B cell (primary cell): ENCODE results near the gene P2RX2. TPM values are rescaled to one million over a fixed set of nuclear protein-coding genes. Genes with fewer than 3 reads are reported as not detected.

ENCODE experiments used
- ATAC-seq: fragments of 200-7000 bp; cut with Tn5 transposase; one replicate; pipeline ENCODE4 v1.10.0; 2021; ENCODE audit warnings: low read depth, mild to moderate bottlenecking, moderate number of reproducible peaks, moderate library complexity
- CTCF ChIA-PET: fragments of 350-600 bp; sonication (Branson Sonifier 250); formaldehyde crosslinking; loops from one replicate; lab custom pipeline; 2021; ENCODE audit warnings: antibody characterized with exemption, inconsistent platforms; lab: Charles Lee
- POLR2A ChIA-PET: fragments of 350-600 bp; sonication (Branson Sonifier 250); formaldehyde crosslinking; loops from one replicate; lab custom pipeline; 2021; ENCODE audit warnings: antibody characterized with exemption; lab: Charles Lee
- DNase-seq: peaks from one replicate; pipeline ENCODE4 v3.0.0; 2013
- H2AFZ ChIP-seq: 2 replicates; pipeline ENCODE4 v1.6.1; 2012; ENCODE audit warnings: mild to moderate bottlenecking, low read depth, low read length; ENCODE audit not compliant: insufficient read depth, poor library complexity, severe bottlenecking
- H3K27ac ChIP-seq, 2 donors: 1 replicate in 1 of 2; 2 replicates in 1 of 2; pipeline ENCODE4 v1.5.1; 2012 to 2013; ENCODE audit warnings: low read length in 2 of 2, mild to moderate bottlenecking in 2 of 2, moderate library complexity in 1 of 2
- H3K27me3 ChIP-seq, 4 experiments: fragments of 200-600 bp in 1 of 4; sonication (generic) in 1 of 4; replicated peaks in 1 of 4; 1 replicate in 2 of 4; 2 replicates in 2 of 4; pipeline versions ENCODE4 v1.6.1 to v1.7.0; 2013 to 2016; ENCODE audit warnings: low read length in 3 of 4, mild to moderate bottlenecking in 2 of 4, mixed read lengths in 1 of 4, moderate library complexity in 1 of 4; ENCODE audit not compliant: insufficient read depth in 4 of 4, control insufficient read depth in 3 of 4; ENCODE audit errors: control extremely low read depth in 1 of 4
- H3K36me3 ChIP-seq, 2 experiments: replicated peaks in 1 of 2; 1 replicate in 1 of 2; 2 replicates in 1 of 2; pipeline versions ENCODE4 v1.6.1 to v1.7.1; 2013; ENCODE audit warnings: low read length in 1 of 2; ENCODE audit not compliant: insufficient read depth in 2 of 2, control insufficient read depth in 1 of 2; ENCODE audit errors: control extremely low read depth in 1 of 2, extremely low read depth in 1 of 2
- H3K4me1 ChIP-seq, 2 donors: fragments of 200-600 bp in 1 of 2; sonication (generic) in 1 of 2; 1 replicate in 1 of 2; 2 replicates in 1 of 2; pipeline versions ENCODE4 v1.5.1 to v1.6.1; 2013 to 2017; ENCODE audit warnings: low read length in 2 of 2; ENCODE audit not compliant: control insufficient read depth in 2 of 2, insufficient read depth in 2 of 2
- H3K4me2 ChIP-seq: replicated peaks from 2 replicates; pipeline ENCODE3; 2012; ENCODE audit warnings: mild to moderate bottlenecking, low read depth, low read length; ENCODE audit not compliant: poor library complexity, severe bottlenecking
- H3K4me3 ChIP-seq, 5 experiments: fragments of 200-600 bp in 1 of 5; sonication (generic) in 1 of 5; 1 replicate in 3 of 5; 2 replicates in 2 of 5; pipeline versions ENCODE4 v1.5.1 to v1.7.0; 2011 to 2016; ENCODE audit warnings: low read length in 4 of 5, mild to moderate bottlenecking in 4 of 5, low read depth in 2 of 5, control low read depth in 1 of 5, moderate library complexity in 1 of 5; ENCODE audit not compliant: insufficient read depth in 1 of 5; ENCODE audit errors: control extremely low read depth in 1 of 5, extremely low read depth in 1 of 5
- H3K79me2 ChIP-seq: fragments of 200-600 bp; sonication (generic); one replicate; pipeline ENCODE4 v1.6.0; 2016; ENCODE audit warnings: low read length; ENCODE audit not compliant: control insufficient read depth, insufficient read depth
- H3K9ac ChIP-seq: fragments of 200-600 bp; sonication (generic); 2 replicates; pipeline ENCODE4 v1.6.1; 2017; ENCODE audit warnings: mild to moderate bottlenecking, low read length, moderate library complexity
- H3K9me3 ChIP-seq, 3 donors: one replicate each; pipeline versions ENCODE4 v1.6.1 to v1.7.1; 2013; ENCODE audit warnings: low read length in 2 of 3; ENCODE audit not compliant: control insufficient read depth in 2 of 3, insufficient read depth in 1 of 3; ENCODE audit errors: control extremely low read depth in 1 of 3
- H4K20me1 ChIP-seq: 2 replicates; pipeline ENCODE4 v1.6.0; 2012; ENCODE audit warnings: mild to moderate bottlenecking, low read length; ENCODE audit not compliant: insufficient read depth, control insufficient read depth, poor library complexity, severe bottlenecking
- H3K27ac Mint-ChIP-seq: one replicate; pipeline ENCODE4 v1.8.0; 2021; ENCODE audit warnings: mixed read lengths
- H3K27me3 Mint-ChIP-seq: one replicate; pipeline ENCODE4 v1.8.0; 2021; ENCODE audit warnings: mixed read lengths
- H3K4me1 Mint-ChIP-seq: one replicate; pipeline ENCODE4 v1.8.0; 2021; ENCODE audit warnings: mixed read lengths
- H3K4me3 Mint-ChIP-seq: one replicate; pipeline ENCODE4 v1.8.0; 2021; ENCODE audit warnings: mixed read lengths
- H3K9me3 Mint-ChIP-seq: one replicate; pipeline ENCODE4 v1.8.0; 2022; ENCODE audit warnings: mixed read lengths; ENCODE audit not compliant: insufficient read depth
- EZH2 ChIP-seq: IDR thresholded peaks from 2 replicates; pipeline ENCODE4 v1.6.1; 2012; ENCODE audit warnings: borderline replicate concordance, low read depth, mild to moderate bottlenecking, moderate library complexity, low read length; ENCODE audit not compliant: insufficient read depth, poor library complexity, severe bottlenecking
- WGBS: methylation state at CpG from one replicate; pipeline ENCODE4 v1.1.5; 2013; ENCODE audit warnings: missing lambda C conversion rate; ENCODE audit not compliant: insufficient coverage; 5-methylcytosine and 5-hydroxymethylcytosine counted together
- intact Hi-C: fragments of 100-400 bp; cut with micrococcal nuclease; formaldehyde crosslinking; loops from one replicate; pipeline ENCODE4 v1.10.0; 2022
- polyA plus RNA-seq: library from polyadenylated mRNA; depleted of rRNA; stranded (reverse); fragments of >200 nt; gene quantifications from 2 replicates; pipeline ENCODE4 v1.2.3, GENCODE V29; 2012
- total RNA-seq, 2 donors: library from RNA; stranded (reverse); fragments of 120-200 nt in 1 of 2; gene quantifications; 1 replicate in 1 of 2; 2 replicates in 1 of 2; pipeline versions ENCODE4 v1.2.3 to v1.2.4, GENCODE V29; 2013 to 2022
- TF ChIP-seq, protein P1 (sequence below): fragments of 200-600 bp; IDR thresholded peaks from one replicate; pipeline ENCODE4 v1.8.0; 2022; ENCODE audit warnings: antibody characterized with exemption, mild to moderate bottlenecking

The P2RX2 gene
- total and polyA plus RNA-seq, 2 donors (not counting 1 experiment from before 2014, with no cell fraction given), result not detected

DNA sequence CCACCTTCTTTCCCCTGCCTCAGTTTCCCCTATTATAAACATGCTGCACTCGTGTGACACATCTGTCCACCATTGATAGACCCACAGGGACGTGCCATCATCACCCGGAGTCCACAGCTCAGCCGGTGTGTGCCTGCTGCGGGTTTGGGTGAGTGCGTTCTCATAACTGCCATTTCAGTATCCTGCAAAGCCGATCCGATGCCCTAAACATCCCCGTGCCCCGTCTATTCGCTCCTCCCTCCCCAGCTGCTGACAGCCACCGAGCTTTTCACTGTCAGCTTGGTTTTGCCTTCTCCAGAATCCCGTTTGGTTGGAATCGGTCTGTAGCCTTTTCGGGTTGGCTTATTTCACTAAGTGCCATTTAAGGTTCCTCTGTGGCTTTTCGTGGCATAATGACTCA lies 12.1 kb upstream of the P2RX2 start:
- H3K27me3 Mint-ChIP-seq, result peaks cover 46% of the 10 kb centered on the region
- Histone ChIP-seq H3K4me2 (no peak overlapping the region), H3K9me3 (peaks cover 0 to 11% (median 0%) of the 10 kb centered on the region in 3 donors), H3K27ac (no peak overlapping the region), H3K36me3 (no peaks in the 10 kb centered on the region), H4K20me1 (no peaks in the 10 kb centered on the region), H3K4me3 (no peak overlapping the region), H3K4me1 (peaks cover 10 to 14% of the 10 kb centered on the region in 2 donors), H3K27me3 (peaks cover 0 to 64% (median 28%) of the 10 kb centered on the region in 4 experiments), H3K79me2 (no peaks in the 10 kb centered on the region), H3K9ac (no peak overlapping the region), H2AFZ (no peak overlapping the region)
- no peak overlapping the region for H3K4me3 Mint-ChIP-seq
- DNase-seq, result no peak
- no peak overlapping the region for H3K27ac Mint-ChIP-seq
- H3K4me1 Mint-ChIP-seq, result peaks cover 5% of the 10 kb centered on the region
- no peak for ATAC-seq
- ChIA-PET CTCF (interaction anchor here (1.1 kb wide), 1 partner anchor 45 kb away, joined by 4 read pairs; no protein-coding TSS in a partner anchor), POLR2A (no interaction called here)
- intact Hi-C loops, result no loop called here
- no peaks in the 10 kb centered on the region for H3K9me3 Mint-ChIP-seq
- TF ChIP-seq, protein P1, sequence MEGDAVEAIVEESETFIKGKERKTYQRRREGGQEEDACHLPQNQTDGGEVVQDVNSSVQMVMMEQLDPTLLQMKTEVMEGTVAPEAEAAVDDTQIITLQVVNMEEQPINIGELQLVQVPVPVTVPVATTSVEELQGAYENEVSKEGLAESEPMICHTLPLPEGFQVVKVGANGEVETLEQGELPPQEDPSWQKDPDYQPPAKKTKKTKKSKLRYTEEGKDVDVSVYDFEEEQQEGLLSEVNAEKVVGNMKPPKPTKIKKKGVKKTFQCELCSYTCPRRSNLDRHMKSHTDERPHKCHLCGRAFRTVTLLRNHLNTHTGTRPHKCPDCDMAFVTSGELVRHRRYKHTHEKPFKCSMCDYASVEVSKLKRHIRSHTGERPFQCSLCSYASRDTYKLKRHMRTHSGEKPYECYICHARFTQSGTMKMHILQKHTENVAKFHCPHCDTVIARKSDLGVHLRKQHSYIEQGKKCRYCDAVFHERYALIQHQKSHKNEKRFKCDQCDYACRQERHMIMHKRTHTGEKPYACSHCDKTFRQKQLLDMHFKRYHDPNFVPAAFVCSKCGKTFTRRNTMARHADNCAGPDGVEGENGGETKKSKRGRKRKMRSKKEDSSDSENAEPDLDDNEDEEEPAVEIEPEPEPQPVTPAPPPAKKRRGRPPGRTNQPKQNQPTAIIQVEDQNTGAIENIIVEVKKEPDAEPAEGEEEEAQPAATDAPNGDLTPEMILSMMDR, result no peak
- no peak for TF ChIP-seq EZH2
- WGBS, result 74% methylated on average over 16 of the region's 16 CpGs

DNA sequence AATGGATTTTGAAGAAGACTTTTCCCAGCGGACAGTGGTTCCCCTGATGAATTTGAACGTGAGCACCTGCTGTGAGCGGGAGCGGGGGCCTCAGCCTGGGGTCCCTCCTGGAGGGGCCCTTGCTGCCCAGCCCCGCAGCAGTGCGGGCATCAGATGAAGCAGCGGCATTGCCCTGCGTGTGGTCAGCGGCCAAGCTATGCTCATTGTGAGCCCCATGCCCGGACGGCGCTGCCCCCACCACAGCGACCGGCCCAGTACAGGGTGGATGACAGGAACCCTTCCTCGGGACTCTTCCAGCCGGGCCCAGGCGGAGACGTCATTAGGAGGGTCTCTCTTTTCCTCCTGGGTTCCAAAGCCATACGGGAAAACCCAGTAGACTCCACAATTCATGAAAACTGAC lies 11.6 kb upstream of the P2RX2 start:
- 87% methylated on average over 19 of the region's 19 CpGs for WGBS
- H3K9me3 Mint-ChIP-seq, result no peaks in the 10 kb centered on the region

More for the DNA sequence above, 11.6 kb upstream of the P2RX2 start:
- H3K4me3 ChIP-seq, result no peak overlapping the region
- H3K27me3 ChIP-seq, result peaks cover 0 to 64% (median 27%) of the 10 kb centered on the region in 4 experiments
- intact Hi-C loops, result no loop called here
- no peak overlapping the region for H2AFZ ChIP-seq
- no peaks in the 10 kb centered on the region for H3K79me2 ChIP-seq
- no peak overlapping the region for H3K27ac ChIP-seq
- peaks cover 10 to 14% of the 10 kb centered on the region in 2 donors for H3K4me1 ChIP-seq
- no peaks in the 10 kb centered on the region for H4K20me1 ChIP-seq
- POLR2A ChIA-PET, result no interaction called here
- no peak overlapping the region for H3K4me2 ChIP-seq
- no peak overlapping the region for H3K9ac ChIP-seq
- no peaks in the 10 kb centered on the region for H3K36me3 ChIP-seq
- ATAC-seq (no peak), DNase-seq (no peak)
- H3K9me3 ChIP-seq, result peaks cover 0 to 16% (median 0%) of the 10 kb centered on the region in 3 donors
- TF ChIP-seq EZH2, result no peak
- TF ChIP-seq, protein P1, result no peak
- peaks cover 50% of the 10 kb centered on the region for H3K27me3 Mint-ChIP-seq
- no peak overlapping the region for H3K27ac Mint-ChIP-seq
- H3K4me1 Mint-ChIP-seq, result peaks cover 5% of the 10 kb centered on the region
- H3K4me3 Mint-ChIP-seq, result no peak overlapping the region
- CTCF ChIA-PET, result interaction anchor here (1.1 kb wide), 1 partner anchor 46 kb away, joined by 4 read pairs; no protein-coding TSS in a partner anchor
